Measurements from ENCODE around the gene MRPL52.

DNA sequence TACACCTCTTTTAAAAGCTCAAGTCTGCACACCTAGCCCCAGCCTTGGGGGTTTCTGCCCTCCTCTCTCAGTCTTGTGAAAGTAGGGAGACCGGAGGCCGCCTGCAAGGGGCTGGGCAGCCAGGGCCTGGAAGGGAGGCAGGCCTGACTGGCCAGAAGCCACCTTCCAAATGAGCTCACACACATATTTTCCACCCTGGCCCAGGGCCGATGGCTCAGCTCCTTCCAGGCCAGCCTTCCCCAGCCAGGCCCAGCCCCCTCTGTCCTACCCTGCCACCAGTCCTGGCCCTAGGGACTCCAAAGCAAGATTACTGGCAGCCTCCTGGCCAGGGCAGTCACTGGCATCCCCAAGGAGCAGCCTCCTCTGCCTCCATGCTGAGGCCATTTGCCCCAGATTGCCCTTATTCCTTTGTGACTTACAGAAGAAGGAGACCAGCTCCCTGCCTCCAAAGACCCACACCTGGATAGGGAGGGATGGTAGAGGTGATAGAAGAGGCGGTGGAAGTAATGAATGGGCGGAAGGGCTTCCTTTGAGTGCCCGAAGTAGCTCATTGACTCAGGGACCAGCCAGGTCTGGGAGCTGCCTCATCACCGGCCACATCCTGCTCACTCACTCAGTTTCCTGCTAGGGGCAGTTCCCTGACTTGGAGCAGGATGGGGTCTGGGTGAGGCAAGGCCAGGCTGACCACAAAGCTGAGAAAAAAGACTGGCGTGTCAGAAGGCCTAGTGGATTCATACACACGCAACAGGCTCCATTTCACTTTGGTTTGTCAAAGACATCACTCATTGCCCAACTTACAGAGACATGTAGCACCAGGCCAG is 21.5 kb downstream of the MRPL52 start:
- TF ChIP-seq TCF12 (IDR thresholded peaks at IDR 0.05; ENCODE audit: low read depth) (no peak), YY1 (IDR thresholded peaks at IDR 0.05; ENCODE audit: low read depth) (no peak)
